Osteoblast (primary cell): Measurements from ENCODE around the gene NFIC. TPM values are rescaled to one million over a fixed set of nuclear protein-coding genes. Genes with fewer than 3 reads are reported as not detected.

ENCODE experiments used
- DNase-seq: peaks from one replicate; pipeline ENCODE4 v3.0.0; 2011; ENCODE audit warnings: low spot score, mixed read lengths; ENCODE audit not compliant: insufficient read length; ENCODE audit errors: missing footprints
- H2AFZ ChIP-seq: 2 replicates; pipeline ENCODE4 v1.6.0; 2011; ENCODE audit warnings: mild to moderate bottlenecking, low read length
- H3K27ac ChIP-seq: 2 replicates; pipeline ENCODE4 v1.5.1; 2011; ENCODE audit warnings: mild to moderate bottlenecking, low read depth, low read length, moderate library complexity
- H3K27me3 ChIP-seq: 2 replicates; pipeline ENCODE4 v1.6.0; 2012; ENCODE audit warnings: mild to moderate bottlenecking, control low read depth, inconsistent platforms, low read length, moderate library complexity; ENCODE audit not compliant: insufficient read depth
- H3K36me3 ChIP-seq: 2 replicates; pipeline ENCODE4 v1.5.1; 2011; ENCODE audit warnings: mild to moderate bottlenecking, low read length, control low read depth, moderate library complexity; ENCODE audit not compliant: insufficient read depth
- H3K4me1 ChIP-seq: 2 replicates; pipeline ENCODE4 v1.5.1; 2011; ENCODE audit warnings: mild to moderate bottlenecking, low read length, control low read depth, moderate library complexity; ENCODE audit not compliant: insufficient read depth
- H3K4me2 ChIP-seq: 2 replicates; pipeline ENCODE4 v1.6.0; 2011; ENCODE audit warnings: mild to moderate bottlenecking, low read length; ENCODE audit not compliant: insufficient read depth
- H3K4me3 ChIP-seq: fragments of 200-600 bp; sonication (generic); 3 replicates; pipeline ENCODE4 v1.5.1; 2012; ENCODE audit warnings: mild to moderate bottlenecking, low read length, inconsistent platforms; ENCODE audit not compliant: insufficient read depth
- H3K79me2 ChIP-seq: 2 replicates; pipeline ENCODE4 v1.6.0; 2012; ENCODE audit warnings: mild to moderate bottlenecking, low read length, control low read depth, inconsistent platforms; ENCODE audit not compliant: insufficient read depth
- H3K9me3 ChIP-seq: 2 replicates; pipeline ENCODE4 v1.5.1; 2011; ENCODE audit warnings: low read depth, low read length, control low read depth
- H4K20me1 ChIP-seq: 2 replicates; pipeline ENCODE4 v1.6.0; 2012; ENCODE audit warnings: mild to moderate bottlenecking, low read length, control low read depth; ENCODE audit not compliant: insufficient read depth
- CTCF ChIP-seq: IDR thresholded peaks from 2 replicates; pipeline ENCODE4 v1.5.1; 2011; ENCODE audit warnings: mild to moderate bottlenecking, low read depth, low read length, moderate library complexity; ENCODE audit errors: extremely low read depth
- total RNA-seq: library from RNA; depleted of rRNA; stranded (reverse); fragments of >200 nt; gene quantifications from 2 replicates; pipeline ENCODE4 v1.2.3, GENCODE V29; 2012

NFIC gene
- total RNA-seq, 1 donor = 61.2 TPM

DNA sequence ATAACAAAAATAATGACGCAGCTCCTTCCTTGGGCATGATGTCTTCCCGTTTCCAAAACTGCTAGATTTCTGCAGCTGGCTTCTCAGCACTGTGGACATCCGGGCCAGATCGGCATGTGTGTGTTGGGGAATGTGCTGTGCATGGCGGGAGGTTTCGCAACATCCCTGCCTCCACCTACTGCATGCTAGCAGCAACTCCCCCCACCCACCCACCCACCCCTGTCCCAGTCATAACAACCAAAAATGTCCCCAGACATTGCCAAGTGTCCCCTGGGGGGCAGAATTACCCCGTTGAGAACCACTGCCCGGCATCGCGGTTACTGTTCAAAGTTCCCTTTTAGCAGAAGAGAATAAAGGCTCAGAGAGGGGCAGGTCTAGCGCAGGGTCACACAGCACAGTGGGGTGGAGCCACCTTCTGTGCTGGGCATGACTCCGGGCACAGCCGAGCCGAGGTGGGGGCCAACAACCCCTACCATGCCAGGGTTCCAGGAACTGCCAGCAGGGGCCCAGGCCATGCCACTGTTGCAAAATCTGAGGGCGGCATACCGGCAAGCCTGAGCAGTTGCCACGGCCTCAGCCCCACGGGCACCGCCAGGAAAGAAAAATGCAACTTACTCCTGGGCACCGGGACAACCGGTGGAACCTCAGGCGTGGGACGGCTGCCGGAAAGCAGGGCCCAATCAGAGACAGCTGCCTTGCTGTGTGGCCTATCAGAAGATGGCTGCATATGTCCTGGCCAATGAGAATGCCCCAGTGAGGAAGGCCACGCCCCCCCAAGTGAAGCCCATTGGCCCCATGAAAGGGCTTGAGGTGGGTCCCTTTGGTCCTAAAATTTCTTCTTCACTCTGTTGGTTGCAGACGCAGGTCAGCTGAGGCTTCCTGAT lies 22.5 kb upstream of the NFIC start:
- peaks cover 17% of the 10 kb centered on the region for H3K4me1 ChIP-seq
- H3K4me3 ChIP-seq = peak overlapping the region; percentile 71
- no peaks in the 10 kb centered on the region for H3K36me3 ChIP-seq
- H3K4me2 ChIP-seq = peak overlapping the region; percentile 72
- DNase-seq = peak; percentile 98
- H3K27me3 ChIP-seq = no peaks in the 10 kb centered on the region
- no peaks in the 10 kb centered on the region for H3K9me3 ChIP-seq
- no peak for TF ChIP-seq CTCF
- peak overlapping the region; percentile 15 for H3K27ac ChIP-seq
- H2AFZ ChIP-seq = peak overlapping the region; percentile 84
- no peaks in the 10 kb centered on the region for H3K79me2 ChIP-seq
- H4K20me1 ChIP-seq = no peaks in the 10 kb centered on the region

DNA sequence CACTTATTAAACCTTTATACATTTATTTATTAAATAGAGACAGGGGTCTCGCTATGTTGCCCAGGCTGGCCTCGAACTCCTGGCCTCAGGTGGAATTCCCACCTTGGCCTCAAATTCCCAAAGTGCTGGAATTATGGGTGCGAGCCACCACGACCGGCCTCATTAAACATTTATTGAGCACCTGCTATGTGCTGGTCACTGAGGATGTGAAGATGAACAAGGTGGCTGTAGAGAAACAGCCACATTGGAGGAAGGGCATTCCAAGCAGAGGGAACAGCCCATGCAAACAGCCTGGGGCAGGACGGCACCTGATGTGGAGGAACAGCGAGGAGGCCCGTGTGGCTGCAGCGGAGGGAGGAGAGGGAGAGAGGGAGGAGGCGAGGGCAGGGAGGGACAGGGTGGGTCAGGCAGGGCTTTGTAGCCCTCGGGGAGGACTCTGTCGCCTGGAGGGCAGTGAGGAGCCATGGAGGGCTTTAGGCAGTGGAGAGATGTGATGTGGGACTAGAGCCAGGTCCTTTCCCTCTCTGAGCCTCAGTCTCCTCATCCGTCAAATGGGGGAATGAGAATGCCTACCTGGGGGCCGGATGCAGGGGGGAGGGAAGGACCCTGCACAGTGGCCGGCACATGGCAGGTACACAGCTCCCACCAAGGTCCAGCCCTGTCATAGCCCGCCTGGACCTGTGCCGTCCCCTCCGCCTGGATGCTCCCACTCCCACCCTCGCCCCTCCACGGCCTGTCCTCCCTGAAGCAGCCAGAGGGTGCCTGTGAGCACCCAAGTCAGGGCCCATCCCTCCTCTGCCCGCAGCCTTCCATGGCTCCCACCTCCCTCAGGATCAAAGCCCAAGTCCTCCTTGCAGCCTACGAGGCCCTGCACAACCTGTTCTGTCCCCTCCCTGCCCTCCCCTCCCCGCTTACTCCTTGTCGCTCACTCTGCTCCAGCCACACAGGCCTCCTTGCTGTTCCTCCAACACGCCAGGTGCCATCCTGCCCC lies 21.5 kb upstream of the NFIC start:
- TF ChIP-seq CTCF = no peak
- H3K27ac ChIP-seq = no peak overlapping the region
- DNase-seq = no peak
- no peaks in the 10 kb centered on the region for H4K20me1 ChIP-seq
- H3K36me3 ChIP-seq = no peaks in the 10 kb centered on the region
- H3K4me2 ChIP-seq = no peak overlapping the region
- no peaks in the 10 kb centered on the region for H3K9me3 ChIP-seq
- H3K4me3 ChIP-seq = no peak overlapping the region
- no peak overlapping the region for H2AFZ ChIP-seq
- no peaks in the 10 kb centered on the region for H3K27me3 ChIP-seq
- H3K79me2 ChIP-seq = no peaks in the 10 kb centered on the region
- peaks cover 17% of the 10 kb centered on the region for H3K4me1 ChIP-seq

DNA sequence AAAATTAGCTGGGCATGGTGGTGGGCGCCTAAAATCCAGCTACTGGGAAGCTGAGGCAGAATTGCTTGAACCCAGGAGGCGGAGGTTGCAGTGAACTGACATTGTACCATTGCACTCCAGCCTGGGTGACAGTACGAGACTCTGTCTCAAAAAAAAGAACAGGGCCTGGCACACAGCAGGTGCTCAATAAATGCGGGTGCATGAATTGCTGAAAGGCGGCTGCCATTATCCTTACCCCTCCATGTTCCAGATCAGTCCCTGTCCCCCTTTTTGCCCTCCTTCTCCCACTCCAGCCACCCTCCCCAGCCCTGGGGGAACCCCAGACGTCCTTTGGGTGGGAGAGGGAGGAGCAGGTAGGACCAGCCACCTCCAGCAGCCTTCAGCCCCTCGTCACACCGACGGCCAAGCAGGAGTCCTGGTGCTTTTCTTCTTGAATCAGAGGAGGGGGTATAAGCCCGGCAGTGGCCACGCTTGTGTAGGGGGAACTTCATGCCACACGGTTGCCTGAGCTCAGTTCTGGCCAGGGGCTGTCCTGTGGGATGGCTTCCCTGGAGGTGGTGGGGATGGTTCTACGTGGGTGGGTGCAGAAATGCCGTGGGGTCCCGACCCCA lies 20.4 kb upstream of the NFIC start:
- TF ChIP-seq CTCF = no peak
- Histone ChIP-seq H3K79me2 (no peaks in the 10 kb centered on the region), H3K27ac (peak overlapping the region; percentile 61), H4K20me1 (no peaks in the 10 kb centered on the region), H3K27me3 (no peaks in the 10 kb centered on the region), H2AFZ (peak overlapping the region; percentile 82), H3K9me3 (no peaks in the 10 kb centered on the region), H3K4me3 (no peak overlapping the region), H3K36me3 (no peaks in the 10 kb centered on the region), H3K4me1 (peaks cover 17% of the 10 kb centered on the region), H3K4me2 (peak overlapping the region; percentile 74)
- DNase-seq = peak; percentile 18
